Astrocyte (in vitro differentiated cells and primary cell): ENCODE data around the gene TUT4. TPM values are rescaled to one million over a fixed set of nuclear protein-coding genes. Genes with fewer than 3 reads are reported as not detected.
"Not testable (repeated sequence)": the region's sequence is repeated elsewhere in the genome, so short reads cannot be mapped to it uniquely, and the experiment has no call there.

ENCODE experiments used
- DNase-seq: peaks from one replicate; pipeline ENCODE4 v3.0.0-alpha.2; 2010; ENCODE audit warnings: low read depth
- FAIRE-seq: peaks from 2 replicates; lab custom pipeline; 2011; peaks lifted over from hg19 to GRCh38; lab: Jason Lieb, UNC
- H2AFZ ChIP-seq: 2 replicates; pipeline ENCODE4 v1.6.0; 2012; ENCODE audit warnings: low read depth, low read length, inconsistent platforms
- H3K27ac ChIP-seq: 2 replicates; pipeline ENCODE4 v1.5.1; 2011; ENCODE audit warnings: low read depth, low read length, inconsistent platforms
- H3K27me3 ChIP-seq: 2 replicates; pipeline ENCODE4 v1.6.0; 2011; ENCODE audit warnings: low read length, inconsistent platforms; ENCODE audit not compliant: insufficient read depth
- H3K36me3 ChIP-seq: 2 replicates; pipeline ENCODE4 v1.5.1; 2011; ENCODE audit warnings: low read length, inconsistent platforms; ENCODE audit not compliant: insufficient read depth
- H3K4me1 ChIP-seq: 2 replicates; pipeline ENCODE4 v1.5.1; 2011; ENCODE audit warnings: low read length, inconsistent platforms; ENCODE audit not compliant: insufficient read depth
- H3K4me2 ChIP-seq: 2 replicates; pipeline ENCODE4 v1.6.0; 2012; ENCODE audit warnings: low read length, inconsistent platforms
- H3K4me3 ChIP-seq: 2 replicates; pipeline ENCODE4 v1.5.1; 2011; ENCODE audit warnings: low read depth, mild to moderate bottlenecking, low read length, inconsistent platforms; ENCODE audit not compliant: insufficient read depth
- H3K79me2 ChIP-seq: 2 replicates; pipeline ENCODE4 v1.6.0; 2012; ENCODE audit warnings: mild to moderate bottlenecking, low read length, inconsistent platforms; ENCODE audit not compliant: insufficient read depth
- H3K9ac ChIP-seq: 2 replicates; pipeline ENCODE4 v1.6.0; 2012; ENCODE audit warnings: mild to moderate bottlenecking, low read length, inconsistent platforms
- H3K9me3 ChIP-seq: 2 replicates; pipeline ENCODE4 v1.5.1; 2012; ENCODE audit warnings: low read depth, mild to moderate bottlenecking, low read length, inconsistent platforms; ENCODE audit not compliant: insufficient read depth
- H4K20me1 ChIP-seq: 2 replicates; pipeline ENCODE4 v1.6.0; 2012; ENCODE audit warnings: low read length, inconsistent platforms; ENCODE audit not compliant: insufficient read depth
- H3K27ac Mint-ChIP-seq: one replicate; pipeline ENCODE4 v1.8.0; 2021; ENCODE audit warnings: mild to moderate bottlenecking, mixed read lengths; ENCODE audit not compliant: unreplicated experiment
- H3K27me3 Mint-ChIP-seq: one replicate; pipeline ENCODE4 v1.8.0; 2021; ENCODE audit warnings: low read depth, mixed read lengths; ENCODE audit not compliant: unreplicated experiment
- H3K36me3 Mint-ChIP-seq: one replicate; pipeline ENCODE4 v1.8.0; 2021; ENCODE audit warnings: low read depth, mixed read lengths; ENCODE audit not compliant: unreplicated experiment
- H3K4me1 Mint-ChIP-seq: one replicate; pipeline ENCODE4 v1.8.0; 2021; ENCODE audit warnings: low read depth, mixed read lengths; ENCODE audit not compliant: unreplicated experiment
- H3K4me3 Mint-ChIP-seq: one replicate; pipeline ENCODE4 v1.8.0; 2021; ENCODE audit warnings: mild to moderate bottlenecking, moderate library complexity, mixed read lengths; ENCODE audit not compliant: unreplicated experiment
- H3K9me3 Mint-ChIP-seq: one replicate; pipeline ENCODE4 v1.8.0; 2021; ENCODE audit warnings: mild to moderate bottlenecking, mixed read lengths; ENCODE audit not compliant: unreplicated experiment
- CTCF ChIP-seq: IDR thresholded peaks from 2 replicates; pipeline ENCODE4 v1.5.1; 2011; ENCODE audit warnings: low read depth, mild to moderate bottlenecking, inconsistent platforms, low read length, moderate library complexity; ENCODE audit not compliant: insufficient read depth
- EZH2 ChIP-seq: IDR thresholded peaks from 2 replicates; pipeline ENCODE4 v1.6.1; 2012; ENCODE audit warnings: mild to moderate bottlenecking, low read length, inconsistent platforms; ENCODE audit not compliant: insufficient read depth
- total RNA-seq: library from RNA; stranded (reverse); gene quantifications from 2 replicates; pipeline ENCODE4 v1.2.1, GENCODE V29; 2021

Gene TUT4
- total RNA-seq, 1 donor from 2014 or later: 47.0 TPM

- Histone ChIP-seq H2AFZ (no peak overlapping the region), H3K27ac (no peak overlapping the region), H3K27me3 (peaks cover 2% of the 10 kb centered on the region), H4K20me1 (no peaks in the 10 kb centered on the region), H3K9me3 (no peaks in the 10 kb centered on the region), H3K4me2 (no peak overlapping the region), H3K4me3 (no peak overlapping the region), H3K9ac (no peak overlapping the region), H3K4me1 (no peaks in the 10 kb centered on the region), H3K79me2 (no peaks in the 10 kb centered on the region), H3K36me3 (no peaks in the 10 kb centered on the region)
- DNase-seq (no peak), FAIRE-seq (no peak)
- H3K4me3 Mint-ChIP-seq: no peak overlapping the region
- no peak overlapping the region for H3K27ac Mint-ChIP-seq
- H3K36me3 Mint-ChIP-seq: no peaks in the 10 kb centered on the region
- H3K9me3 Mint-ChIP-seq: peaks cover 3% of the 10 kb centered on the region
- H3K27me3 Mint-ChIP-seq: peaks cover 13% of the 10 kb centered on the region
- peaks cover 4% of the 10 kb centered on the region for H3K4me1 Mint-ChIP-seq
- TF ChIP-seq EZH2 (no peak), CTCF (no peak)
Observed at GRCh38 chr1:52582116-52582696, 29.3 kb upstream of the TUT4 start.

GRCh38 chr1:52580283-52580682, 27.4 kb upstream of the TUT4 start:
- no peaks in the 10 kb centered on the region for H3K36me3 ChIP-seq
- H3K36me3 Mint-ChIP-seq: no peaks in the 10 kb centered on the region
- H3K27ac Mint-ChIP-seq: no peak overlapping the region
- FAIRE-seq (no peak), DNase-seq (no peak)
- peaks cover 12% of the 10 kb centered on the region for H3K27me3 Mint-ChIP-seq
- H3K4me3 Mint-ChIP-seq: no peak overlapping the region
- no peak overlapping the region for H3K4me2 ChIP-seq
- no peak overlapping the region for H3K9ac ChIP-seq
- H3K4me1 ChIP-seq: no peaks in the 10 kb centered on the region
- H3K4me3 ChIP-seq: no peak overlapping the region
- peaks cover 2% of the 10 kb centered on the region for H3K27me3 ChIP-seq
- peaks cover 3% of the 10 kb centered on the region for H3K9me3 Mint-ChIP-seq
- no peak overlapping the region for H2AFZ ChIP-seq
- no peaks in the 10 kb centered on the region for H3K79me2 ChIP-seq
- H3K27ac ChIP-seq: no peak overlapping the region
- peaks cover 2% of the 10 kb centered on the region for H3K4me1 Mint-ChIP-seq
- TF ChIP-seq CTCF: no peak
- no peak for TF ChIP-seq EZH2
- no peaks in the 10 kb centered on the region for H4K20me1 ChIP-seq
- H3K9me3 ChIP-seq: no peaks in the 10 kb centered on the region

- no peak overlapping the region for H3K4me3 ChIP-seq
- no peak overlapping the region for H3K4me3 Mint-ChIP-seq
- H3K9me3 Mint-ChIP-seq: peaks cover 3% of the 10 kb centered on the region
- H3K36me3 Mint-ChIP-seq: no peaks in the 10 kb centered on the region
- TF ChIP-seq EZH2 (no peak), CTCF (no peak)
- no peaks in the 10 kb centered on the region for H3K79me2 ChIP-seq
- peak; percentile 15 for DNase-seq
- H3K27ac Mint-ChIP-seq: no peak overlapping the region
- no peaks in the 10 kb centered on the region for H3K36me3 ChIP-seq
- H2AFZ ChIP-seq: no peak overlapping the region
- peaks cover 3% of the 10 kb centered on the region for H3K4me1 ChIP-seq
- H3K27me3 ChIP-seq: no peaks in the 10 kb centered on the region
- H3K4me2 ChIP-seq: no peak overlapping the region
- H3K27ac ChIP-seq: no peak overlapping the region
- H3K4me1 Mint-ChIP-seq: peaks cover 6% of the 10 kb centered on the region
- no peak for FAIRE-seq
- peaks cover 10% of the 10 kb centered on the region for H3K27me3 Mint-ChIP-seq
- H3K9ac ChIP-seq: no peak overlapping the region
- H3K9me3 ChIP-seq: no peaks in the 10 kb centered on the region
- H4K20me1 ChIP-seq: no peaks in the 10 kb centered on the region
Observed at GRCh38 chr1:52579415-52579814, 26.5 kb upstream of the TUT4 start.

GRCh38 chr1:52578066-52578465, 25.2 kb upstream of the TUT4 start:
- not testable (repeated sequence) for FAIRE-seq, H3K27me3 Mint-ChIP-seq

More at GRCh38 chr1:52578066-52578465, 25.2 kb upstream of the TUT4 start:
- not testable (repeated sequence) for H3K9me3 Mint-ChIP-seq, H2AFZ ChIP-seq, H3K27ac ChIP-seq, H3K27ac Mint-ChIP-seq, H3K4me3 ChIP-seq, H3K27me3 ChIP-seq, H3K4me1 ChIP-seq, H3K36me3 Mint-ChIP-seq, H3K4me2 ChIP-seq, H3K79me2 ChIP-seq, H3K36me3 ChIP-seq, H4K20me1 ChIP-seq, H3K9ac ChIP-seq, H3K4me1 Mint-ChIP-seq, H3K4me3 Mint-ChIP-seq, H3K9me3 ChIP-seq
- DNase-seq: peak; percentile 22
